H9 (cell line): ENCODE data around the gene TRIM28. TPM values are rescaled to one million over a fixed set of nuclear protein-coding genes. Genes with fewer than 3 reads are reported as not detected.

Experiments
- DNase-seq: peaks from one replicate; pipeline ENCODE4 v3.0.0-alpha.2; 2017
- H2AFZ ChIP-seq: one replicate; pipeline ENCODE4 v1.6.1; 2013; ENCODE audit warnings: mild to moderate bottlenecking, low read length, control low read depth, moderate library complexity
- H2AK5ac ChIP-seq: 2 replicates; pipeline ENCODE4 v1.6.1; 2013; ENCODE audit warnings: low read length, control low read depth, mixed read lengths; ENCODE audit not compliant: insufficient read length
- H2BK120ac ChIP-seq: one replicate; pipeline ENCODE4 v1.6.1; 2013; ENCODE audit warnings: low read depth, mild to moderate bottlenecking, low read length, control low read depth, inconsistent platforms; ENCODE audit not compliant: poor library complexity, severe bottlenecking
- H2BK12ac ChIP-seq: 2 replicates; pipeline ENCODE4 v1.6.1; 2013; ENCODE audit warnings: low read length, control low read depth, mixed read lengths, low read depth; ENCODE audit not compliant: insufficient read length
- H2BK15ac ChIP-seq: 2 replicates; pipeline ENCODE4 v1.6.1; 2013; ENCODE audit warnings: low read depth, low read length, control low read depth
- H2BK20ac ChIP-seq: one replicate; pipeline ENCODE4 v1.6.1; 2013; ENCODE audit warnings: low read depth, mild to moderate bottlenecking, low read length, control low read depth, inconsistent platforms; ENCODE audit not compliant: poor library complexity, severe bottlenecking
- H2BK5ac ChIP-seq: 2 replicates; pipeline ENCODE4 v1.6.1; 2013; ENCODE audit warnings: low read length, control low read depth, mixed read lengths; ENCODE audit not compliant: insufficient read length
- H3K14ac ChIP-seq: 2 replicates; pipeline ENCODE4 v1.6.1; 2013; ENCODE audit warnings: low read length, control low read depth; ENCODE audit not compliant: insufficient read depth
- H3K18ac ChIP-seq: 2 replicates; pipeline ENCODE4 v1.6.1; 2013; ENCODE audit warnings: low read depth, mild to moderate bottlenecking, mixed read lengths, low read length, control low read depth; ENCODE audit not compliant: insufficient read length
- H3K23ac ChIP-seq: 2 replicates; pipeline ENCODE4 v1.6.1; 2013; ENCODE audit warnings: low read length, control low read depth, mixed read lengths, low read depth; ENCODE audit not compliant: insufficient read length
- H3K23me2 ChIP-seq: 2 replicates; pipeline ENCODE4 v1.6.1; 2013; ENCODE audit warnings: low read depth, mild to moderate bottlenecking, mixed read lengths, low read length, control low read depth; ENCODE audit not compliant: insufficient read length, poor library complexity, severe bottlenecking
- H3K27ac ChIP-seq: 2 replicates; pipeline ENCODE4 v1.5.1; 2013; ENCODE audit warnings: low read length, control low read depth, mixed read lengths, low read depth; ENCODE audit not compliant: insufficient read length
- H3K27me3 ChIP-seq: 2 replicates; pipeline ENCODE4 v1.6.1; 2013; ENCODE audit warnings: low read length, control low read depth, inconsistent platforms; ENCODE audit not compliant: insufficient read depth
- H3K4ac ChIP-seq: 2 replicates; pipeline ENCODE4 v1.6.1; 2013; ENCODE audit warnings: low read depth, mild to moderate bottlenecking, control low read depth, inconsistent platforms, low read length, moderate library complexity
- H3K4me1 ChIP-seq: 2 replicates; pipeline ENCODE4 v1.6.1; 2013; ENCODE audit warnings: low read length, control low read depth, inconsistent platforms; ENCODE audit not compliant: insufficient read depth
- H3K4me2 ChIP-seq: 2 replicates; pipeline ENCODE4 v1.6.1; 2013; ENCODE audit warnings: low read length, control low read depth, mixed read lengths; ENCODE audit not compliant: insufficient read length, insufficient read depth
- H3K56ac ChIP-seq: 2 replicates; pipeline ENCODE4 v1.6.1; 2013; ENCODE audit warnings: low read depth, mild to moderate bottlenecking, mixed read lengths, low read length, control low read depth; ENCODE audit not compliant: insufficient read length
- H3K79me1 ChIP-seq: 2 replicates; pipeline ENCODE4 v1.6.1; 2013; ENCODE audit warnings: low read depth, mild to moderate bottlenecking, moderate library complexity, low read length, control low read depth, inconsistent platforms; ENCODE audit not compliant: insufficient read depth, poor library complexity, severe bottlenecking
- H3K79me2 ChIP-seq: 2 replicates; pipeline ENCODE4 v1.6.1; 2013; ENCODE audit warnings: low read length, control low read depth, inconsistent platforms; ENCODE audit not compliant: insufficient read depth
- H3K9ac ChIP-seq: 2 replicates; pipeline ENCODE4 v1.6.1; 2013; ENCODE audit warnings: low read length, control low read depth, mixed read lengths; ENCODE audit not compliant: insufficient read length; ENCODE audit errors: extremely low read depth
- H3K9me3 ChIP-seq: one replicate; pipeline ENCODE4 v1.6.1; 2013; ENCODE audit warnings: low read depth, low read length, inconsistent platforms; ENCODE audit not compliant: control insufficient read depth
- H3T11ph ChIP-seq: one replicate; pipeline ENCODE4 v1.6.1; 2013; ENCODE audit warnings: mild to moderate bottlenecking, low read length, control low read depth, inconsistent platforms
- H4K20me1 ChIP-seq: one replicate; pipeline ENCODE4 v1.6.1; 2013; ENCODE audit not compliant: control insufficient read depth, insufficient read length, insufficient read depth
- H4K5ac ChIP-seq: 2 replicates; pipeline ENCODE4 v1.6.1; 2013; ENCODE audit warnings: low read depth, mild to moderate bottlenecking, mixed read lengths, low read length, control low read depth; ENCODE audit not compliant: insufficient read length
- H4K8ac ChIP-seq: replicated peaks from 2 replicates; pipeline ENCODE4 v1.6.1; 2013; ENCODE audit warnings: low read length, control low read depth, mixed read lengths, low read depth; ENCODE audit not compliant: insufficient read length
- H4K91ac ChIP-seq: 2 replicates; pipeline ENCODE4 v1.6.1; 2013; ENCODE audit warnings: low read depth, mild to moderate bottlenecking, moderate library complexity, mixed read lengths, low read length, control low read depth; ENCODE audit not compliant: insufficient read length
- H3K27ac Mint-ChIP-seq, 3 experiments: 2 replicates in 2 of 3; 3 replicates in 1 of 3; pipeline ENCODE4 v1.8.0; 2020 to 2021; ENCODE audit warnings: mixed read lengths in 3 of 3, mild to moderate bottlenecking in 1 of 3, moderate library complexity in 1 of 3
- H3K27me3 Mint-ChIP-seq: 2 replicates; pipeline ENCODE4 v1.8.0; 2021; ENCODE audit warnings: low read depth, mild to moderate bottlenecking, moderate library complexity, mixed read lengths
- H3K36me3 Mint-ChIP-seq, 3 experiments: 2 replicates in 2 of 3; 3 replicates in 1 of 3; pipeline ENCODE4 v1.8.0; 2020 to 2021; ENCODE audit warnings: low read depth in 3 of 3, mixed read lengths in 3 of 3; ENCODE audit not compliant: insufficient read depth in 1 of 3
- H3K4me1 Mint-ChIP-seq, 2 experiments: 2 replicates each; pipeline ENCODE4 v1.8.0; 2020; ENCODE audit warnings: mixed read lengths in 2 of 2
- H3K4me3 Mint-ChIP-seq, 2 experiments: 2 replicates in 1 of 2; 3 replicates in 1 of 2; pipeline ENCODE4 v1.8.0; 2020 to 2021; ENCODE audit warnings: mild to moderate bottlenecking in 2 of 2, mixed read lengths in 2 of 2, moderate library complexity in 1 of 2
- H3K9me3 Mint-ChIP-seq, 2 experiments: 2 replicates in 1 of 2; 3 replicates in 1 of 2; pipeline ENCODE4 v1.8.0; 2020; ENCODE audit warnings: mild to moderate bottlenecking in 2 of 2, mixed read lengths in 2 of 2, moderate library complexity in 1 of 2
- CTCF ChIP-seq: fragments of 200-600 bp; sonication (generic); conservative IDR thresholded peaks from 3 replicates; pipeline ENCODE4 v1.8.0; 2021; ENCODE audit warnings: antibody characterized with exemption, mild to moderate bottlenecking
- WGBS: extraction: QIAGEN DNeasy Blood & Tissue Kit; methylation state at CpG from one replicate; pipeline ENCODE4 v1.1.7; 2013; ENCODE audit warnings: missing lambda C conversion rate, low lambda C conversion rate, mixed read lengths; ENCODE audit not compliant: insufficient read length; ENCODE audit errors: extremely low coverage; 5-methylcytosine and 5-hydroxymethylcytosine counted together
- total RNA-seq: library from RNA; stranded (reverse); gene quantifications from 2 replicates; pipeline ENCODE4 v1.2.1, GENCODE V29; 2021

The TRIM28 gene
- total RNA-seq, 1 experiment from 2014 or later = 1,084 TPM

- no peak overlapping the region for H3K23ac ChIP-seq
- peaks cover 8% of the 10 kb centered on the region; the same call in 1 of the 2 replicates for H3K79me2 ChIP-seq
- no peak overlapping the region for H2BK20ac ChIP-seq
- no peaks in the 10 kb centered on the region for H3K27me3 ChIP-seq
- no peak overlapping the region for H2BK120ac ChIP-seq
- H3K23me2 ChIP-seq = peaks cover 4% of the 10 kb centered on the region
- H2BK5ac ChIP-seq = no peak overlapping the region
- H3K4me1 ChIP-seq = no peaks in the 10 kb centered on the region
- no peak overlapping the region for H2BK15ac ChIP-seq
- no peak overlapping the region for H3K4ac ChIP-seq
- TF ChIP-seq CTCF = no peak
- H3T11ph ChIP-seq = no peak overlapping the region
- no peak overlapping the region for H3K27ac ChIP-seq
- no peak overlapping the region for H3K18ac ChIP-seq
- no peak overlapping the region for H4K8ac ChIP-seq
- Mint-ChIP-seq H3K9me3 (no peaks in the 10 kb centered on the region; a peak in 1 of 5 replicates), H3K36me3 (peaks cover 10 to 30% (median 19%) of the 10 kb centered on the region in 3 experiments; a peak in 6 of 7 replicates), H3K27ac (no peak overlapping the region), H3K27me3 (no peaks in the 10 kb centered on the region; the same call in 1 of the 2 replicates), H3K4me1 (peaks cover 5 to 23% of the 10 kb centered on the region in 2 experiments), H3K4me3 (peak overlapping the region in 1 of 2 experiments; percentile 25; a peak in 1 of 5 replicates)
- no peak for DNase-seq
- WGBS = no CpG with 5 or more reads among the region's 16 CpGs
- no peaks in the 10 kb centered on the region for H4K20me1 ChIP-seq
- no peak overlapping the region for H4K5ac ChIP-seq
- H3K9me3 ChIP-seq = no peaks in the 10 kb centered on the region
- H3K56ac ChIP-seq = no peak overlapping the region
- H3K4me2 ChIP-seq = no peak overlapping the region
- H3K79me1 ChIP-seq = no peaks in the 10 kb centered on the region
- H2AK5ac ChIP-seq = no peak overlapping the region
- no peak overlapping the region for H3K9ac ChIP-seq
- H4K91ac ChIP-seq = no peak overlapping the region
- H2AFZ ChIP-seq = no peak overlapping the region
- no peak overlapping the region for H2BK12ac ChIP-seq
- H3K14ac ChIP-seq = no peak overlapping the region
Measured at GRCh38 chr19:58561373-58562121, 17.7 kb downstream of the TRIM28 start.
